Measurements from ENCODE around the gene FKTN. TPM values are rescaled to one million over a fixed set of nuclear protein-coding genes. Genes with fewer than 3 reads are reported as not detected.

Gene FKTN
- total and polyA plus RNA-seq, 2 donors (not counting 3 experiments of a cell fraction or from before 2014, with no cell fraction given) = 2.8 to 13.2 TPM

DNA sequence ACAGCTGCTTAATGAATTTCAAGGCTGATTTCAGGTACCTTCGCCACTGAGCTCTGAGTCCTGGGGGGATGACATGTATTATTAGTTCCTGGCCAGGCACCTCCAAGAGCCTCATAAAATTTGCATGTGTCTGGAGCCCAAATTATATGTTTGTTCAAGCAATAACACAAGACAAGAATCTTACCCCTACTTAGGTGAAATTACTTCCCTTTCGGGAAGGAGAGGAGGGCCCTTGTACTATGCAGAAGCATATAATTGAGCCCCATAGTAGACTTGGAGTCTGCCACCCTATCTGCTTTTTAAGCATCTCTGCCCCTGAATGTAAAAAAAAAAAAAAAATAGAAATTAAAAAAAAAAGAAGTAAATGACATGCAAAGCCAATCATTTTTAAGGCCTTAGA, 123.4 kb downstream of the FKTN start:
- DNase-seq (ENCODE audit: low read depth, low spot score) = no peak
- ChIA-PET POLR2A (no interaction called here), CTCF (interaction anchor here (0.8 to 2.5 kb wide), 4 partner anchors 10 to 72 kb away, joined by 3 to 6 read pairs (median 3); partner anchors contain the start of gene TMEM38B)
- Histone ChIP-seq H3K4me2 (ENCODE audit: insufficient read depth, low read length) (no peak overlapping the region), H2AFZ (ENCODE audit: low read depth, low read length) (no peak overlapping the region), H3K4me3 (replicated peaks in 1 of 3; ENCODE audit: insufficient read depth in 1 of 3, low read depth in 1 of 3, low read length in 3 of 3) (no peak overlapping the region), H3K9me3 (replicated peaks; ENCODE audit: control insufficient read depth, insufficient read depth, low read length) (no peaks in the 10 kb centered on the region), H3K36me3 (ENCODE audit: control insufficient read depth in 2 of 2, extremely low read depth in 1 of 2, insufficient read depth in 2 of 2, low read length in 2 of 2) (no peaks in the 10 kb centered on the region), H3K79me2 (ENCODE audit: control insufficient read depth, insufficient read depth, low read length) (no peaks in the 10 kb centered on the region), H3K9me1 (replicated peaks; ENCODE audit: control insufficient read depth, extremely low read depth, insufficient read depth, low read length) (no peaks in the 10 kb centered on the region), H3K27ac (ENCODE audit: insufficient read depth, low read depth, low read length) (no peak overlapping the region), H4K20me1 (replicated peaks; ENCODE audit: control insufficient read depth, extremely low read depth, insufficient read depth, low read length) (no peaks in the 10 kb centered on the region), H3K4me1 (ENCODE audit: control insufficient read depth, extremely low read depth, insufficient read depth, low read length) (no peaks in the 10 kb centered on the region), H3K27me3 (ENCODE audit: control insufficient read depth in 2 of 2, insufficient read depth in 2 of 2, low read length in 2 of 2) (peaks cover 0 to 6% of the 10 kb centered on the region in 2 experiments), H3K9ac (replicated peaks; ENCODE audit: extremely low read depth, insufficient read depth, low read length) (no peak overlapping the region)
- intact Hi-C loops (cut with micrococcal nuclease) (no loop called here), dilution Hi-C loops (cut with MboI; ENCODE audit: extremely low pct_ligation_motif_present, low sequenced_read_pairs) (no loop called here)
- no TSS peak for BruUV-seq (replicated peaks)
- TF ChIP-seq GATA2 (IDR thresholded peaks at IDR 0.05; ENCODE audit: insufficient read depth, insufficient read length, low read depth, low read length) = no peak
- TF ChIP-seq EZH2 (IDR thresholded peaks at IDR 0.05; ENCODE audit: borderline replicate concordance, low read depth, low read length, severe bottlenecking) = no peak
- TF ChIP-seq POLR2A (IDR thresholded peaks at IDR 0.05; ENCODE audit: low read depth, low read length) = no peak
- no peak for TF ChIP-seq MYC (IDR thresholded peaks at IDR 0.05; ENCODE audit: low read depth, low read length)
- no peak for TF ChIP-seq FOS (IDR thresholded peaks at IDR 0.05; ENCODE audit: borderline replicate concordance, insufficient read depth, low read length)
- TF ChIP-seq, protein P1, sequence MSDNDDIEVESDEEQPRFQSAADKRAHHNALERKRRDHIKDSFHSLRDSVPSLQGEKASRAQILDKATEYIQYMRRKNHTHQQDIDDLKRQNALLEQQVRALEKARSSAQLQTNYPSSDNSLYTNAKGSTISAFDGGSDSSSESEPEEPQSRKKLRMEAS (IDR thresholded peaks at IDR 0.05; ENCODE audit: insufficient read depth, insufficient read length) = no peak
- no peak for TF ChIP-seq JUN (IDR thresholded peaks at IDR 0.05; ENCODE audit: borderline replicate concordance, insufficient read depth, insufficient read length, low read depth)
- no peak for TF ChIP-seq POLR2AphosphoS5 (IDR thresholded peaks at IDR 0.05; ENCODE audit: insufficient read depth, low read depth, low read length)
- TF ChIP-seq, protein P2, sequence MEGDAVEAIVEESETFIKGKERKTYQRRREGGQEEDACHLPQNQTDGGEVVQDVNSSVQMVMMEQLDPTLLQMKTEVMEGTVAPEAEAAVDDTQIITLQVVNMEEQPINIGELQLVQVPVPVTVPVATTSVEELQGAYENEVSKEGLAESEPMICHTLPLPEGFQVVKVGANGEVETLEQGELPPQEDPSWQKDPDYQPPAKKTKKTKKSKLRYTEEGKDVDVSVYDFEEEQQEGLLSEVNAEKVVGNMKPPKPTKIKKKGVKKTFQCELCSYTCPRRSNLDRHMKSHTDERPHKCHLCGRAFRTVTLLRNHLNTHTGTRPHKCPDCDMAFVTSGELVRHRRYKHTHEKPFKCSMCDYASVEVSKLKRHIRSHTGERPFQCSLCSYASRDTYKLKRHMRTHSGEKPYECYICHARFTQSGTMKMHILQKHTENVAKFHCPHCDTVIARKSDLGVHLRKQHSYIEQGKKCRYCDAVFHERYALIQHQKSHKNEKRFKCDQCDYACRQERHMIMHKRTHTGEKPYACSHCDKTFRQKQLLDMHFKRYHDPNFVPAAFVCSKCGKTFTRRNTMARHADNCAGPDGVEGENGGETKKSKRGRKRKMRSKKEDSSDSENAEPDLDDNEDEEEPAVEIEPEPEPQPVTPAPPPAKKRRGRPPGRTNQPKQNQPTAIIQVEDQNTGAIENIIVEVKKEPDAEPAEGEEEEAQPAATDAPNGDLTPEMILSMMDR (IDR thresholded peaks at IDR 0.05; ENCODE audit: extremely low read depth in 1 of 2, insufficient read depth in 1 of 2, low read depth in 1 of 2, low read length in 2 of 2) = no peak
- no peak for FAIRE-seq
